Ecto neural progenitor cell (in vitro differentiated cells): Measurements from ENCODE around the gene TSR1.

Source experiments
- DNase-seq: peaks from one replicate; pipeline ENCODE4 v3.0.0-alpha.2; 2018; ENCODE audit warnings: low spot score

Gene TSR1

DNA sequence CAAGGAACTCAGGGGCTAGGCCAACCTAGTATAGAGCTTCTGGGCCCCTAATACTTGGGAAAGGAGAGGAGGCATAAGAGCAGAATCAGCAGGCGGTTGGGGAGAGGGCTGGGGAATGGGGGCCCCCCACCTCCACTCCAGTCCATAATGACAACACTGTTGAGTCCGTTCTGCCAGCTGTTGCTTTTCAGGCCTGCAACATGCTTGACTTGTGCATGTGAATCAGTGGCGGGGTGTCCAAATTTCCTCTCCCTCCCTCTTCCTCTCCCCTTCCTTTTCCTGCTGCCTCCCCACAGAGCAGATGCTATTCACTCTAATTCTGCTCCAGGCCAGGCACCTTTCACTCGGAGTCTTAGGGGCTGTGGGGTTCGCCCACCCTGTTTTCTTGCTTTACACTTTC lies 32.8 kb upstream of the TSR1 start:
- DNase-seq = no peak

DNA sequence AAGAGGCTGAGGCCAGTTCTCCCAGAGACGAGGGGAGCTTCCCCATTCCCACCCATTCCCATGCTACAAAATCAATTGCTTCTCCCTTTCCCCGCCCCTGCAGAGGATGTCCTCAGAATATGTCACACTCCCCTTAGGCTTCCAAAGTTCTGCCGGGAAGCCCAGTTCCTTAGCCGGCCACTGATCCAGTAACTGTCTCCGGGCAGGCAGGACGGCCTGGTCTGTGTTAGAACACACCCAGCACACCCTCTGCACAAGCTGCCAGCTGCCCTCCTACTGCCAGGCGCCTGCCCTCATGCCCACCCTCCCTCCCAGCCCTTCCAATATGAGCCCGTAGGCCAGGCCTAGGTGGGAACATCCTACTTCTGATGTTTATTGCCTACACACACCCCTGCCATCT lies 32.1 kb upstream of the TSR1 start:
- DNase-seq = no peak

GRCh38 chr17:2366747-2367494 lies 30.7 kb upstream of the TSR1 start:
- DNase-seq = peak; percentile 78

- no peak for DNase-seq
Measured at GRCh38 chr17:2365132-2365531, 28.9 kb upstream of the TSR1 start.

GRCh38 chr17:2364763-2365116 lies 28.5 kb upstream of the TSR1 start:
- DNase-seq = no peak

- DNase-seq = no peak
Measured at GRCh38 chr17:2363851-2364762, 27.9 kb upstream of the TSR1 start.

DNA sequence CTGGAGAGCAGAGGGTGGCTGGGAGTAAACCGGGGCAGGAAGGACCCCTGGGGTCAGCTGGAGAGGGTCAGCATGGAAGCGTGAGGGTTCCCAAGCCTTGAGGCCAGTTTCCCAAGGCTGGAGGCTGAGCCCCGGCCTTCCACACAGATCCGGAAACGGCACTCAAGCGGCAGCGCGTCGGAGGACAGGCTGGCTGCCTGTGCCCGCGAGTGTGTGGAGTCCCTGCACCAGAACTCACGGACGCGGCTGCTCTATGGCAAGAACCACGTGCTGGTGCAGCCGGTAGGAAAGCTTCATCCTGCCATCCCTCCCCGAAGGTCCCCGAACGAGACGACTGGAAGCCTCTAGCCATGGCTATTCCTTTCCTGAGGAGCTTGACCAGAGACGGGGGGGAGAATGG lies 27.1 kb upstream of the TSR1 start:
- no peak for DNase-seq

DNA sequence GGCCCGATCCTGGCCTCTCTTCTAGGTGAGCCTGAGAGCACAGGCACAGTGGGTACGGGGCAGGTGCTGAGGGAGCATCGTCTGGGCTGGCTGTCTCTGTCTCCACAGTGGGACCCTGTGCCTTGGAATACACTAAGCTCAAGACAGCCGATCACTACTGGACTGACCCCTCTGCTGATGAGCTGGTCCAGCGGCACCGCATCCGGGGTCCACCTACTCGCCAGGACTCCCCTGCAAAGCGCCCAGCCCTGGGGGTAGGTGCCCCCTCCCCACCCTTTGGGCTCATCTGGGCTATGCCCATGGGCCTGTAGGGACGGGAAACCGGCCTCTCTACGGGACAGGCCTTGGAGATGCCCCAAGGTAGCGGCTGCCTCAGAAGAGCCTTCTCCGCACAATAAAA lies 26.6 kb upstream of the TSR1 start:
- no peak for DNase-seq

- DNase-seq = no peak
Measured at GRCh38 chr17:2362416-2362815, 26.2 kb upstream of the TSR1 start.

DNA sequence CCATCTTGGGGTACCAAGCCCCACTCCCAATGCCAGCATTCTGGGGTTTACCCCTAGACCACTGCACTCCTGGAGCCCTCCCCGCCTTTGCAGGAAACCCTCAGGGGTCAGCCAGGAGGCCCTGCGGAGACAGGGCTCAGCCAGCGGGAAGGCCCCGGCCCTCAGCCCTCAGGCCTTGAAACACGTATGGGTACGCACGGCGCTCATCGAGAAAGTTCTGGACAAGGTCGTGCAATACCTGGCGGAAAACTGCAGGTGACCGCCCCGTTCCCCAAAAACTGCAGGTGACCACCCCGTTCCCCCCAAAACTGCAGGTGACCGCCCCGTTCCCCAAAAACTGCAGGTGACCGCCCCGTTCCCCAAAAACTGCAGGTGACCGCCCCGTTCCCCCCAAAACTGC lies 25.8 kb upstream of the TSR1 start:
- no peak for DNase-seq

DNA sequence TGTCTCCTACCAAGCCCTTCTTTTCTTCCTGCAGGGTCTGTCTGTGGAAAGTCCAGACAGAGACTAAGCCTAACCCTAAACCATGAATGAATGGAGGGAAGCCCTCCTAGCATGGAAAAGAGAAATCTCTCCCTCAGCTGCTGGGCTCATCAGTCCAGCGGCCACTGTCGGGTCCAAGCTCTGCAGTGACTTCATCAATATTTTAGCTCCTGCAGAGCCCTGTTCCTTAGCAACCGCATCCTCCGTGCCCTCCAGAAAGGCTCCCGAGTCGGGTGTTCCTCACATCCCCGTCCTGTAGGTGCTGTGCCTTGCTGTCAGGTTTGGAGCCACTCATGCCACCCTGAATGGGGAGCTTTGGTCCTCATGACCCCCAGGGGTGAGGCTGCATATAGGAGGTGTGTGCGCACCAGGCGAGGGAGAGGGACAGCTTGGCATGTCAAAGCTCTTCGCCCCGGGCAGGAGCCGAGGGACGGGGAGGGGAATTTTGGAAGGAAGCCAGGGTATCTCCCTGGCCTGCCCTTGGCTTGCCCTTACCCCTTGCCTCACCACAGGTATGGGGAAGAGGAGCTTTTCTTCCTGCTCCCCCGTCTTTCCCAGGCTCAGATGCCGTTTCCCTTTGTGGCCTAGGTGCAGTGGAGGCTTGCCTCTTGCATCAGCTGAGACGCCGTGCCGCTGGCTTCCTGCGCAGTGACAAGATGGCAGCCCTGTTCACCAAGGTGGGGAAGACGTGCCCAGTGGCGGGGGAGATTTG lies 24.9 kb upstream of the TSR1 start:
- DNase-seq = no peak

DNA sequence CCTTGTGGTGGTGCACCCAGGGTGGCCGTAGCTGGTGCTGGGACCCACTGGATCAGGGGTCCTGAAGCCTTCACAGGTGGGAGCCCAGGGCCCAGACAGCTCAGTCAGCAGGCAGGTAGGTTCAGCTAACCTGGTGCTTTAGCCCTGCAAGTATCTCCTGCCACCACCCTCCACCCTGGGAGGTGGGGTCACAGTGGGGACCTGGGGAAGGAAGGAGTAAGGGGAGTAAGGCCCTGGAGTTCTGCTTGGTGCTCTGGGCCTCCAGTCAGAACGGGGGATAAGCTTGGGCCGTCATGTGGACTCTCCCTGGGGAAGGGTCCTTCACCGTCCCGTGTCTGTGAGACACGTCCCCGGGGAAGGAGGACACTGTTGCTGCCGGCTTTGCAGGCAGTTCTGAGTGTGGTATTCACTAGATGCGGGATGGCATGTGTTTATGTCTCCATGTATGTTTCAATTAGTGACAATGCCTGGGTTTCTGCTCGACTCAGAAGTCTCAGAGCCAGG lies 21.7 kb upstream of the TSR1 start:
- DNase-seq = no peak

DNA sequence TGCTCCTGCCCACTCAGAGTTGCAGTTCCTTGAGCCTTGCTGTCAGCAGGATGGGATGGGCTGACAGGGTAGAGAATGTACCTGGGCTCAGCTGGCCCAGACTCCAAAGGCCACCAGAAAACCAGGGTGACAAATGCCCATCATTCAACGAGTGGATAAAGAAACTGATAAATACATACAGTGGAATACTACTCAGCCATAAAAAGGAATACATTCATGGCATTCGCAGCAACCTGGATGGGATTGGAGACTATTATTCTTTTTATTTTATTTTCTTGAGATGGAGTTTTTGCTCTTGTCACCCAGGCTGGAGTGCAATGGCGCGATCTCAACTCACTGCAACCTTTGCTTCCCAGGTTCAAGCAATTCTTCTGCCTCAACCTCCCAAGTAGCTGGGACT lies 21.0 kb upstream of the TSR1 start:
- no peak for DNase-seq

GRCh38 chr17:2354311-2354710 lies 18.1 kb upstream of the TSR1 start:
- DNase-seq = no peak

DNA sequence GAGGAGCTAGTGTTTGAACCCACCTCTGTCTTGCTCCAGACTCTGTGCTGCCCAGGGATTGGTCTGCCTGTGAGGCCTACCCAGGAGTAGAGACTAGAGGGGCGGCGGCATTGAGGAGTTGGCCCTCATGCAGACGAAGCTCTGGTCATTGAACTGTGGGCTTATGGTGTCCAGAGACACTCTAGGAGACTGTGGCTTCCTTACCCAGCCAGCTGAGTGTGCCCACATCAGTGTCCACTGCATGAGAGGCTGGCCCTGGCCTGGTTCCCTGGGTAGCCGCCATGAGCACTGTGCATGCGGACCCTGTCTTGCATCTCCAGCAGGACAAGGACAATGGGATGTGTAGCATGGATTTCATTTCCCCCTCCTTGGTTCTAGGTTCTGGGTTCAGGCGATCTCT lies 15.0 kb upstream of the TSR1 start:
- DNase-seq = peak; percentile 42

DNA sequence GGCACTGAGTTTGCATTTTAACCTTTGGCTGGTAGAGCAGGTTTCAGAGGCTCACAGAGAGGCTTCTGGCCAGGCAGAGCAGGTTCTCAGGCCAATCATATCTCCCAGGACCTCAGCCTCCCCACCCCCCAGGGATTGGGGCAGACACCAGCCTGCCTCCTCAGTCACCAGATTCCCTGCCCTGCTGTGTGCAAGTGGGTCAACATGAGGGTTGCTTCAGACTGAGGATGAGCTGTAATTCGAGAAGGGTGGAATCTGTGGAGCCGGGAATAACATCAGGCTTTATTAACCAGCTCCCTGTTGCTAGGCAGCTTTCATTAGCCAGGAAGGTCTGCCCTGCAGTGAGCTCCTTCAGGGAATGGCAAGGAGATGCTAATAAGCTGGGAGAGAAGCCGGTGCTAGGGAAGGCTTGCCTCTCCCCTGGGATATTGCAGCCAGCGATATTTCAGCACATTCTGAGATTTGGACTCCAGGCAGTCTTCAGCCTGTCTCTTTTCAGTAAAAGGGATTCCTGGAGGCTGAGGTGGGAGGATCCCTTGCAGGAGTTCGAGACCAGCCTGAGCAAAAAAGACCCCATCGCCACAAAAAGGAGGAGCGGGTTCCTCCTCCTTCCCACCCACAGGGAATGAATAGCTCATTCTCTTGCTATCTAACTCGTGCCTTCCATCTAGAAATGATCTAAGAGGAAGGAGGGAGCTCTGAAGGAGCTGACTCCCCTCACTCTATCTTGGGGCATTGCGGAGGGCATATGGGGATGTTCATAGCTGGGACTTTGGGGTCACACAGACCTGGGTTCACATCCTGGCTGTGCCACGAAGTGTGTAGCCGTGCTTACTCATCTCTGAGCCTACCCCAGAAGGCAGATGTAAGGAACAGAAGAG lies 11.8 kb upstream of the TSR1 start:
- DNase-seq = peak; percentile 90

GRCh38 chr17:2346475-2346874 lies 10.2 kb upstream of the TSR1 start:
- DNase-seq = no peak

GRCh38 chr17:2344528-2344927 lies 8.3 kb upstream of the TSR1 start:
- no peak for DNase-seq

DNA sequence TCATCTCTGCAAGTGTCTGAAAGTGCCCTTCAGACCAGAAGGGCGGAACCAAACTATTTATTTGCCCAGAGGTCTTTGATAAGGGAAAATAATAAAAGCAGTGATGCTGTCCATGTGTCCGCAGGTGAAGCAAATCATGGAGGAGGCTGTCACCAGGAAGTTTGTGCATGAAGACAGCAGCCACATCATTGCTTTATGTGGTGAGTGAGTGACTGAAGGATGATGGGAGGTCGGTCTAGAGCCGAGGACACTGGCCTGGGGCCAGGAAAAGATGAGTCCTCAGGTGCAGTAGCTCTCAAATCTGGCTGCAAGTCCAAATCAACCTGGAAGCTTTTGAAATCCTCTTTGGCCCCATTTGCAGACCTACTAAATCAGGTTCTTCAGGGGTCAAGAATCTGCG lies 7.2 kb upstream of the TSR1 start:
- DNase-seq = no peak

DNA sequence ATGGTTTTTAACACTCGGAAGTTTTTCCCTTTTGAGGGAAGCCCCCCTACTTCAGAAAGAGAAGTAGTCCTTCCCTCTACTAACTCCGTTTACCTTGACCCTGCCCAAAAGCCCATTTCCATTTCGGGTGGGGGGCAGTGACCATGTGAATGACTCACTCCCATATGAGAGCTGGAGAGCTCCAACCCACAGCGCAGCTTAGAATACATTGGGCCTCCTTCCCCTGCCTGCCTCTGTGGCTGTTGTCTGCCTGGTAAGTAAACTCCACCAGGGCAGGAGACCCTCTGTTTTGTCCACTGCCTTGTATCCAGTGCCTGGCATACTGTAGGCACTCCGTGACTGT lies 2.0 kb upstream of the TSR1 start:
- no peak for DNase-seq

DNA sequence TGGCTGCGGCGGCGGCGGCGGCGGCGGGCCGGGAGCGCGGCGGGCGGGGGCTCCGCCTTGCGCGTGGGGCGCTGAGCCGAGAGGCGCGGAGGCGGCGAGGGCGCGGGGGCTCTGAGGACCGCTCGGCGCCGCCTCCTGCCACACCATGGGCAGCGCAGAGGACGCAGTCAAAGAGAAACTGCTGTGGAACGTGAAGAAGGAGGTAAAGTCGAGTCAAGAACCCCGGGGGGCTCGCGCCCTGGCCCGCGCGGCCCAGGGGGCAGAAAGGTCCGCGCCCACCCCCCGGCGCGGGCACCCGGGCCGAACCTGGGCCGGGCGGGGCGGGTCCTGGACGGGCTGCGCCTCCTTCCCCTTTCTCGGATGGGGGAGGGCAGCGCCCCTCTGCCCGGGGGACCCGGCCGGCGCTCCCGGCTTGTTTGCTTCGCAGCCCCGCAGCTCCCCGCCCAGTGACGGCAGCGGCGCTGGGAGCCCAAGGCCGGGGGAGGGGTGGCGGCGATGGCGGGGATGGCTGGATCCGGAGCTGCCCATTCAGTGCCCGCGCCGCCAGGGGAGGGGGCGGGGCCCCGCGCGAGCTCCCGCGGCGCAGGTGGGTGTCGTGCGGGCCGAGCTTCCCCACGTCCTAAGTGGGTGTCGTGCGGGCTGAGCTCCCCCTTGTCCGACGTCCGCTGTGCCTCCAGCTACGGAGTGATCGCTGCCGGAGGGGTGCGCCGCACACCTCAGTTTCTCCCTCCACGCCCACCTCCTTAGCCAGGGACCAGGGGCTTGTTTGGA lies 1.5 kb upstream of the TSR1 start:
- DNase-seq = peak; percentile 79
